ENCODE data around the gene TRAPPC4.
"Not testable (repeated sequence)": the region's sequence is repeated elsewhere in the genome, so short reads cannot be mapped to it uniquely, and the experiment has no call there.

Gene TRAPPC4, protein sequence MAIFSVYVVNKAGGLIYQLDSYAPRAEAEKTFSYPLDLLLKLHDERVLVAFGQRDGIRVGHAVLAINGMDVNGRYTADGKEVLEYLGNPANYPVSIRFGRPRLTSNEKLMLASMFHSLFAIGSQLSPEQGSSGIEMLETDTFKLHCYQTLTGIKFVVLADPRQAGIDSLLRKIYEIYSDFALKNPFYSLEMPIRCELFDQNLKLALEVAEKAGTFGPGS

GRCh38 chr11:119018074-119018938 lies at the start of gene TRAPPC4, which contains the start of gene RPS25:
Gene TRAPPC4 (plus strand): TSS chr11:119018766. CDS start chr11:119018796, 30 bp downstream.
Gene RPS25 (minus strand): TSS chr11:119018343. CDS start chr11:119018284, 59 bp downstream.
- peak; percentile 94 for DNase-seq

GRCh38 chr11:118969508-118969907 lies 49.1 kb upstream of the TRAPPC4 start:
- DNase-seq: not testable (repeated sequence)

GRCh38 chr11:118971646-118972045 lies 46.9 kb upstream of the TRAPPC4 start, which contains the start of gene FOXR1:
Gene FOXR1 (plus strand): TSS chr11:118971761. CDS start chr11:118971932, 171 bp downstream.
- no peak for DNase-seq

DNA sequence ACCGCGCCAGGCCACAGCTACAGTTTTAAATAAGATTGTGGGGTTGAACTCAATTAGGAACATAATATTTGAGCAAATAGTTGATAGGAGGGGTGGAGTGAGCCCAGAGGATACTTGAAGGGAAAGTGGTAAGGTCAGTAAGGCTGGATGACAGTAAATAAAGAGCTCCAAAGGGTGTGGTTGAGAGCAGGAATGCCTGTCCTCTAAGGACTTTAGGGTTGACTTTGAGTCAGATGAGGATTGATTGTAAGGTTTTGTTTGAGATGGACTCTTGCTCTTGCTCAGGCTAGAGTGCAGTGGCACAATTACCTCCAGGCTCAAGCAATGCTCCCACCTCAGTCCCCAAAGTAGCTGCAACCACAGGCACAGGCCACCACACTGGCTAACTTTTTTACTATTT lies 44.6 kb upstream of the TRAPPC4 start:
- no peak for DNase-seq

GRCh38 chr11:118975771-118976709 lies 42.5 kb upstream of the TRAPPC4 start:
- no peak for DNase-seq

GRCh38 chr11:118979434-118979833 lies 39.1 kb upstream of the TRAPPC4 start:
- no peak for DNase-seq

- no peak for DNase-seq
These were observed 38.2 kb upstream of the TRAPPC4 start for GRCh38 chr11:118980191-118980881.

DNA sequence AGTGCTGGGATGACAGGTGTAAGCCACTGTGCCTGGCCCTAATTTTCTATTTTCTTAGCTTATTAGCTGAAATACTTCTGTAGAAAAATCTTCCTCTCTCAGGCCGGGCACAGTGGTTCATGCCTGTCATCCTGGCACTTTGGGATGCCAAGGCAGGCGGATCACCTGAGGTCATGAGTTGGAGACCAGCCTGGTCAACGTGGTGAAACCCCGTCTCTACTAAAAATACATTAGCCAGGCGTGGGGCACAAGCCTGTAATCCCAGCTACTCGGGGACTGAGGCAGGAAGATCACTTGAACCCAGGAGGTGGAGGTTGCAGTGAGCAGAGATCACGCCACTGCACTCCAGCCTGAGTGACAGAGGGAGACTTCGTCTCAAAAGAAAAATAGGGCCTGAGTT lies 34.2 kb upstream of the TRAPPC4 start:
- not testable (repeated sequence) for DNase-seq

GRCh38 chr11:118984825-118985224 lies 33.7 kb upstream of the TRAPPC4 start:
- DNase-seq: no peak

- no peak for DNase-seq
These were observed 30.3 kb upstream of the TRAPPC4 start for GRCh38 chr11:118988280-118988679.

DNA sequence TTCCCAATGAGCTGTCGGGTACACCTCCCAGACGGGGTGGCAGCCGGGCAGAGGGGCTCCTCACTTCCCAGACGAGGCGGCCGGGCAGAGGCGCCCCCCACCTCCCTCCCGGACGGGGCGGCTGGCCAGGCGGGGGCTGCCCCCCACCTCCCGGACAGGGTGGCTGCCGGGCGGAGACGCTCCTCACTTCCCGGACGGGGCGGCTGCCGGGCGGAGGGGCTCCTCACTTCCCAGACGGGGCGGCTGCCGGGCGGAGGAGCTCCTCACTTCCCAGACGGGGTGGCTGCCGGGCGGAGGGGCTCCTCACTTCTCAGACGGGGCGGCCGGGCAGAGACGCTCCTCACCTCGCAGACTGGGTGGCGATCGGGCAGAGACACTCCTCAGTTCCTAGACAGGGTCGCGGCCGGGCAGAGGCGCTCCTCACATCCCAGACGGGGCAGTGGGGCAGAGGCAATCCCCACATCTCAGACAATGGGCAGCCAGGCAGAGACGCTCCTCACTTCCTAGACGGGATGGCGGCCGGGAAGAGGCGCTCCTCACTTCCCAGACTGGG lies 27.0 kb upstream of the TRAPPC4 start:
- not testable (repeated sequence) for DNase-seq

DNA sequence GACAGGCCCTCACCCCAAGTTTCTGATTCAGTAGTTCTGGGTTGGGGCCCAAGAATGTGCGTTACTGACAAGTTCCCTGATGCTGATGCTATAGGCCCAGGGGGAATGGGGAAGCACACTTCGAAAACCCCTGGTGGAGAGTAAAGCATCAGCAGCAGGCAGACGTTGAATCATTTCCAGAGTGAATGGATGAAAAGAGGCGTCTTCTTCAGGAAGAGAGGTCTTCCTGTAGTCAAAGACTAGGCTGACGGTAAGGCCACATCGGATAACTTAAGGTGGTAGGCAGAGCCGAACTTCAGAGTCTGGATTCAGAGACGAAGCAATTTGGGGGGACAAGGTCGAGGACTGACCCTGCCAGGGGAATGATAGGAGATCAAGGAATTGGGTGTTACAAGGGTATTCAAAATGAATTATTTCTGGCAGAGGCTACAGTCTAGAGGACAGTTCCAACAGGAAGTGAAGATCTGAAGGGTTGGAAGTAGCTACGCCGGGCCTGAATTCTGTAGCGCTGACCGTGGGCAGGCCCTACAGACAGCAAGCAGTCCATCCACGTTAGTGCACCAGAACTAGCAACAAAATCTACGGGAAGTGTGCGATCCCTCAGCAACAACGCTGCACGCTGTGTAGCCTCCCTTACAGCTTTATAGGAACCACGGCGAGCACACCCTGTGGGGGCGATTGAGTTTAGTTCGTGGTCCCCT lies 21.5 kb upstream of the TRAPPC4 start:
- peak; percentile 40 for DNase-seq

- DNase-seq: peak; percentile 97
These were observed 20.8 kb upstream of the TRAPPC4 start, which contains the start of gene CENATAC for GRCh38 chr11:118997627-118998387. Gene CENATAC (plus strand): TSS chr11:118998138. CDS start chr11:118998198, 60 bp downstream.

DNA sequence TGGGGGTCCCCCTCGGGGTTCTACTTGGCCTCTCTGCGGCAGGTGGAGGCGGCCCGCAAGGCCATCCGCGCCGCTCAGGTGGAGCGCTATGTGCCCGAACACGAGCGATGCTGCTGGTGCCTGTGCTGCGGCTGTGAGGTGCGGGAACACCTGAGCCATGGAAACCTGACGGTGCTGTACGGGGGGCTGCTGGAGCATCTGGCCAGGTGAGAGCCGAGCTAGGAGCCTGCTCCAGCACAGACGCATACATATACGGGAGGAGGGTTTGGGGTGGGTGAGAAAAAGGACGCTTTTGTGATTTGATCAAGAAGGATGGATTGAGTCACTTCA lies 20.2 kb upstream of the TRAPPC4 start:
- no peak for DNase-seq

DNA sequence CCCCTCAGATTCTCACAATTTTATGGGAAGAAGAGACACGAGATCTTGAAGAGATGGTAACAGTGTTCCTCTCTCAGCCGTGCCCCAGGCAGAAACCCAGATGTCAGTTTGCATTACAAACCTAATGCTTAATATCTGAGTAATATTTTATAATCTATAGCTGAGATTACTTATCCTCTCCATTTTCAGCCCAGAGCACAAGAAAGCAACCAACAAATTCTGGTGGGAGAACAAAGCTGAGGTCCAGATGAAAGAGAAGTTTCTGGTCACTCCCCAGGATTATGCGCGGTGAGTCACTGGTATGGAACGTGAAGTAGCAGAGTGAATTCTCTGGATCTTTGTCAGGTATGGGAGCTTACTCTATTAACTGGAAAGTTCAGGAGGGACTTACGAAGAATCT lies 19.7 kb upstream of the TRAPPC4 start:
- no peak for DNase-seq

DNA sequence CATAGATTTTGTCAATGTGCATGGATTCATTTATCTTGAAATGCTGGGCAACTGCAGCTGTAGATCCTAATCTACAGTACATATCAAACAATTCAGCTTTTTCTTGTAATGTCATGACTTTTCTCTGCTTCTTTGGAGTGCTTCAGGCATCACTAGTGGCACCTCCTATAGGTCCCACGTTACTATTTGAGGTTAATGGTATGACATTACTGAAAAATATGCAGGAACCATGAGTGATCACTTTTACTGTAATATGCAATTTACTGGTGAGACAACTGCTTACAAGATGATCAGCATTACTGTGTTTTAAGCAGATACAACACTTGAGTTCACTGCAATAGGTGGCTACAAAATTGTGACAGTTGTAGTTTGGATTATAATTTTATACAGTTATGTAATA lies 17.7 kb upstream of the TRAPPC4 start:
- DNase-seq: no peak

GRCh38 chr11:119006656-119007055 lies 11.9 kb upstream of the TRAPPC4 start:
- no peak for DNase-seq

GRCh38 chr11:119011476-119012053 lies 7.0 kb upstream of the TRAPPC4 start:
- DNase-seq: no peak

GRCh38 chr11:119012629-119013170 lies 5.9 kb upstream of the TRAPPC4 start:
- no peak for DNase-seq

All from activated T-cell treated with anti-CD3 and anti-CD28 coated beads, Interleukin-2, amount 50 U/mL, for 1 hour (primary cell).